HEK293 (cell line): ENCODE measurements around the gene CWF19L2.

Experiments used
- CTCF ChIA-PET: fragments of 350-600 bp; formaldehyde crosslinking; extraction: SDS; loops from one replicate; lab custom pipeline; 2021; ENCODE audit warnings: antibody characterized with exemption; lab: Yijun Ruan, JAX
- POLR2A ChIA-PET: fragments of 300-600 bp; formaldehyde crosslinking; extraction: SDS; loops from one replicate; lab custom pipeline; 2020; ENCODE audit warnings: antibody characterized with exemption, inconsistent platforms; lab: Yijun Ruan, JAX
- H3K27ac ChIP-seq: fragments of 200-500 bp; sonication (Bioruptor generic); 2 replicates; pipeline ENCODE4 v1.5.1; 2014; ENCODE audit warnings: low read depth, low read length, control low read depth, inconsistent platforms; ENCODE audit errors: extremely low read depth
- H3K36me3 ChIP-seq, 2 experiments: fragments of 200-500 bp in 1 of 2; sonication (Bioruptor generic) in 1 of 2; 1 replicate in 1 of 2; 2 replicates in 1 of 2; pipeline ENCODE4 v1.5.1; 2014 to 2017; ENCODE audit warnings: inconsistent platforms in 2 of 2, low read length in 2 of 2; ENCODE audit not compliant: control insufficient read depth in 2 of 2, insufficient read depth in 1 of 2
- H3K4me1 ChIP-seq: fragments of 200-500 bp; sonication (Bioruptor generic); 2 replicates; pipeline ENCODE4 v1.5.1; 2014; ENCODE audit warnings: mild to moderate bottlenecking, low read length, inconsistent platforms; ENCODE audit not compliant: control insufficient read depth, insufficient read depth
- H3K4me3 ChIP-seq: 2 replicates; pipeline ENCODE4 v1.5.1; 2011; ENCODE audit warnings: low read depth, mild to moderate bottlenecking, control low read depth, low read length, moderate library complexity
- H3K9me3 ChIP-seq: fragments of 200-500 bp; sonication (Bioruptor generic); 2 replicates; pipeline ENCODE4 v1.5.1; 2014; ENCODE audit warnings: low read depth, low read length, inconsistent platforms; ENCODE audit not compliant: control insufficient read depth, insufficient read depth
- ATF2 ChIP-seq: fragments of 450-650 bp; formaldehyde crosslinking; IDR thresholded peaks from 2 replicates; pipeline ENCODE4 v1.5.1; 2016; ENCODE audit warnings: missing biosample characterization, missing genetic modification characterization, low read depth
- GFI1B ChIP-seq: fragments of 450-650 bp; formaldehyde crosslinking; IDR thresholded peaks from 2 replicates; pipeline ENCODE4 v1.5.1; 2016; ENCODE audit warnings: missing biosample characterization, missing genetic modification characterization
- PRDM2 ChIP-seq: fragments of 450-650 bp; formaldehyde crosslinking; IDR thresholded peaks from 2 replicates; pipeline ENCODE4 v1.5.1; 2016; ENCODE audit warnings: missing biosample characterization, missing genetic modification characterization, borderline replicate concordance
- ZBTB10 ChIP-seq: fragments of 450-650 bp; formaldehyde crosslinking; IDR thresholded peaks from 2 replicates; pipeline ENCODE4 v1.5.1; 2016; ENCODE audit warnings: missing biosample characterization, missing genetic modification characterization
- ZNF10 ChIP-seq: fragments of 450-650 bp; formaldehyde crosslinking; IDR thresholded peaks from 2 replicates; pipeline ENCODE4 v1.5.1; 2017; ENCODE audit warnings: missing biosample characterization, missing genetic modification characterization
- ZNF239 ChIP-seq: fragments of 450-650 bp; formaldehyde crosslinking; IDR thresholded peaks from 2 replicates; pipeline ENCODE4 v1.5.1; 2016; ENCODE audit warnings: missing biosample characterization, missing genetic modification characterization
- ZNF280D ChIP-seq: fragments of 450-650 bp; formaldehyde crosslinking; IDR thresholded peaks from 2 replicates; pipeline ENCODE4 v1.5.1; 2016; ENCODE audit warnings: missing biosample characterization, missing genetic modification characterization
- ZNF292 ChIP-seq: fragments of 450-650 bp; formaldehyde crosslinking; IDR thresholded peaks from 2 replicates; pipeline ENCODE4 v1.5.1; 2016; ENCODE audit warnings: low read depth, missing biosample characterization, missing genetic modification characterization, borderline replicate concordance
- ZNF324 ChIP-seq: fragments of 450-650 bp; formaldehyde crosslinking; IDR thresholded peaks from 2 replicates; pipeline ENCODE4 v1.5.1; 2016; ENCODE audit warnings: missing biosample characterization, missing genetic modification characterization
- ZNF362 ChIP-seq: fragments of 450-650 bp; formaldehyde crosslinking; IDR thresholded peaks from 2 replicates; pipeline ENCODE4 v1.5.1; 2016; ENCODE audit warnings: missing biosample characterization, missing genetic modification characterization
- ZNF660 ChIP-seq: fragments of 450-650 bp; IDR thresholded peaks from 2 replicates; pipeline ENCODE4 v1.5.1; 2018; ENCODE audit warnings: missing biosample characterization, mild to moderate bottlenecking, missing genetic modification characterization
- ZNF704 ChIP-seq: fragments of 450-650 bp; formaldehyde crosslinking; IDR thresholded peaks from 2 replicates; pipeline ENCODE4 v1.5.1; 2016; ENCODE audit warnings: missing biosample characterization, missing genetic modification characterization
- ZSCAN16 ChIP-seq: fragments of 450-650 bp; formaldehyde crosslinking; IDR thresholded peaks from 2 replicates; pipeline ENCODE4 v1.5.1; 2016; ENCODE audit warnings: missing biosample characterization, missing genetic modification characterization
- ZSCAN5A ChIP-seq: fragments of 450-650 bp; formaldehyde crosslinking; IDR thresholded peaks from 2 replicates; pipeline ENCODE4 v1.5.1; 2016; ENCODE audit warnings: missing biosample characterization, missing genetic modification characterization

Gene CWF19L2

GRCh38 chr11:107473792-107474191, 16.2 kb upstream of the CWF19L2 start (continued):
- TF ChIP-seq ZNF660 (tag by site-specific recombination) (no peak), ZNF362 (tag by site-specific recombination) (no peak), ZNF704 (no peak), ZNF280D (no peak), ZSCAN5A (tag by site-specific recombination) (no peak), ZNF324 (tag by site-specific recombination) (no peak), ZBTB10 (tag by site-specific recombination) (no peak), ZNF10 (no peak), GFI1B (tag by site-specific recombination) (no peak)

GRCh38 chr11:107472966-107473365, 15.3 kb upstream of the CWF19L2 start:
- H3K4me1 ChIP-seq, result no peaks in the 10 kb centered on the region
- no peaks in the 10 kb centered on the region for H3K36me3 ChIP-seq
- ChIA-PET POLR2A (no interaction called here), CTCF (interaction anchor here (0.6 kb wide), 2 partner anchors 19 to 222 kb away, joined by 4 read pairs; no protein-coding TSS in a partner anchor)
- no peaks in the 10 kb centered on the region for H3K9me3 ChIP-seq
- TF ChIP-seq ZNF292 (tag by site-specific recombination), result no peak
- TF ChIP-seq ATF2, result no peak
- TF ChIP-seq ZSCAN16 (tag by site-specific recombination), result no peak
- TF ChIP-seq PRDM2, result no peak
- no peak for TF ChIP-seq ZNF239 (tag by site-specific recombination)
- H3K27ac ChIP-seq, result no peak overlapping the region
- no peak overlapping the region for H3K4me3 ChIP-seq
